HG02970 (cell line): ENCODE measurements around the gene ROM1.
"Not testable (repeated sequence)": the region's sequence is repeated elsewhere in the genome, so short reads cannot be mapped to it uniquely, and the experiment has no call there.

ENCODE experiments used
- ATAC-seq: cut with Tn5 transposase; IDR thresholded peaks from one replicate; pipeline ENCODE4 v1.9.1; 2021; ENCODE audit warnings: mild to moderate bottlenecking, moderate library complexity, moderate number of reproducible peaks; ENCODE audit not compliant: unreplicated experiment, low FRiP score

The ROM1 gene

DNA sequence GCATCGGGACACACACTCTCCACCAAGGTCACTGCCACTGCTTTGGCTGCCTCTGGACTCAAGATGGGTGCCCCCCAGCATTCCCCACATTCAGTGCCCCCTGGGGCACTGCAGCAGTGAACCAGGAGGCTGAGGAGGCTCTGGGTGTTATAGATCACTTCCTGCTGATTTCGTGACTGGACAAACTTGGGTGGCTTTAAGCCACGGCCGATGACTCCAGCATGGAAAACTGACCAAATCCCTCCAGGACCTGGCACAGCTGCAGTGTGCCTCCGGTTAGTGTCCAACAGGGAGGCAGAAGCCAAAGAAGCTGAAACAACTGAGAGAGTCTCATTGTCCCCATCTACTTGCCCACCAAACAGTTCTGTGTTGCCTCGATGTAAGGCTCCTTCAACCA is 34.5 kb downstream of the ROM1 start:
- no peak for ATAC-seq

DNA sequence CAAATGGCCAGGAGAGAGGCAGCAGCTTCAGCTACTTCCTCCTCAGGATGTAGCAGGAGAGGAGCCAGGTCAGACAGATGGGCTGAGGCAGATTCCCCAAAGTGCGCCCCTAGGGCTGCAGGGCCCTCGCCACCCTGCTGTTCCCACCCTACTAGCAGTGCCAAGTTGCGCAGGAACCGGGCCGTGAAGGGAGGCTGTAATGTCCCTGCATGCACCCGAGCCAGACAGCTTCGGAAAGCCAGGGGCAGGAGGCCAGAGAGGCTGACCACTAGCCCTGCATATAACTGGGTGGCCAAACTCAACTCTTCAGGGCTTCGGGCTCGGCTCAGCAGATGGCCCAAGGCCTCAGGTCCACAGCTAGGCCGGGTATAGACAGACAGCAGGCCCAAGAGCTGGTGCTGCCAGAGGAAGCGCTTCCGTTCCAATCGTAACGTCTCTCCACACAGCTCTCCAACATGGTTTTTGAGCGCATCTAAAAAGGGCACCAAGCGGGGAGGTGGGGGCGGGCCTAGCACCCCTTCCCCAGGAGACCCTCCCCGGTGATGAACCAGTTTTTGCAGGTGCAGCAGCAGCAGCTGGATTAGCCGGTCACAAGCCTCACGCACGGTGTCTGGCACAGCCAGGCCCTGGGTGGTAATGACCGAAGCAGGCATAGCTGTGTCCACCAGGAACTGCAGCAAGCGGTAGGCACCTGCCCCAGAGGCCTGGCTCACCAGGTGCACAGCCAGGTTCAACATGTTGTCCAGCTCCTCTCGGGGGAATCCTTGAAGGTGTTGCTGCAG is 35.3 kb downstream of the ROM1 start:
- no peak for ATAC-seq

- no peak for ATAC-seq
Measured at GRCh38 chr11:62648967-62649364, 35.9 kb downstream of the ROM1 start.

DNA sequence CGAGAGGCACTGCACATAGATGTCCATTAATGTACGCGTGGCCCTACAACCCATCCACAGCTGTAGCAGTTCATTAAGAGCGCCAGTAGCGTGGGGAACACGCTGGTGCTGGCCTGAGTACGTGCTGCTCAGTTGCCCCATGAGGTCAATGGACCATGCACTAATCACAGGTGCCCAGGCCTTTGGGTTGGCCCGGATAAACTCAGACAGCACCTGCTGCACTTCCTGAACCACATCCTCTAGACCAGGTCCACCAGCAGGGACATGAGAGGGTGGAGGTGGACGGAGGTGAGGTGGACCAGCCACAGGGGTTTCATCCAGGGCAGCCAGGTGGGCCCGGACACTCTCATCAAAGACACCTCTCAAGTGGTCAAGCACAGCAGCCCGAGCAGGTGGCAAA is 36.4 kb downstream of the ROM1 start:
- no peak for ATAC-seq

- not testable (repeated sequence) for ATAC-seq
Measured at GRCh38 chr11:62650283-62650682, 37.2 kb downstream of the ROM1 start.

DNA sequence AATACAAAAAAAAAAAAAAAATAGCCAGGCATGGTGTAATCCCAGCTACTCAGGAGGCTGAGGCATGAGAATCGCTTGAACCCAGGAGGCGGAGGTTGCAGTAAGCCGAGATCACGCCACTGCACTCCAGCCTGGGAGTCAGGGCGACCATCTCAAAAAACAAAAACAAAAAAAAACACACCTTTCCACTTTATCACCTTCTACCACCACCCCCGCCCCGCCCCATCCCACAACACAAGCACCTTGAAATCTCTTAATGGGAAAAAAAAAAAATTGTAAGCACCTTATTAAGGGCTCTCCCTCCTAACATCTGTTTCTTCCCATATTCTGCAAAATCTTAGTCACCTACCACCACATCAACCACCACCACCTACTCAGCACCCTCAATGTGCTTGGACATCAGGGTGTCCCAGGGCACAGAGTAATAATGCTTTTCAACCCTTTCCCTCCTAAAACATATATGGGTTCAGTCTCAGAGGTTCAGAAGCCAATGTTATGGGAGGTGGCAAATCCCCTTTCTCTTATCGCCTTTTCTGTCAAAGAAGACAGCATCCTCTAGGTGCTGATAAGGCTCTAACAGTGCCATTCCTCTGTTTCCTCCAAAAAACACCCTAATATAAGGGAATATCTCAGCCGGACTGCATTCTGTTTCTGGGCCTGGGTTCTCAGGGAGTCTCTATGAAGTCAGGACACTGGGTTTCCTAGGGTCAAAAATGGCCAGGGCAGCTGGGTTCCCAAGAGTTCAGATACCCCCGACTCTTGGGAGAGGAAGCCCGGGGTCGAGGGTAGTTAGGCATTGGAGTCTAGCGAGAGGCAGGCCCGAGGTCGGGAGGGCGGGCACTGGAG is 39.3 kb downstream of the ROM1 start:
- ATAC-seq = peak; percentile 8

GRCh38 chr11:62654297-62654696 is 41.2 kb downstream of the ROM1 start:
- no peak for ATAC-seq

DNA sequence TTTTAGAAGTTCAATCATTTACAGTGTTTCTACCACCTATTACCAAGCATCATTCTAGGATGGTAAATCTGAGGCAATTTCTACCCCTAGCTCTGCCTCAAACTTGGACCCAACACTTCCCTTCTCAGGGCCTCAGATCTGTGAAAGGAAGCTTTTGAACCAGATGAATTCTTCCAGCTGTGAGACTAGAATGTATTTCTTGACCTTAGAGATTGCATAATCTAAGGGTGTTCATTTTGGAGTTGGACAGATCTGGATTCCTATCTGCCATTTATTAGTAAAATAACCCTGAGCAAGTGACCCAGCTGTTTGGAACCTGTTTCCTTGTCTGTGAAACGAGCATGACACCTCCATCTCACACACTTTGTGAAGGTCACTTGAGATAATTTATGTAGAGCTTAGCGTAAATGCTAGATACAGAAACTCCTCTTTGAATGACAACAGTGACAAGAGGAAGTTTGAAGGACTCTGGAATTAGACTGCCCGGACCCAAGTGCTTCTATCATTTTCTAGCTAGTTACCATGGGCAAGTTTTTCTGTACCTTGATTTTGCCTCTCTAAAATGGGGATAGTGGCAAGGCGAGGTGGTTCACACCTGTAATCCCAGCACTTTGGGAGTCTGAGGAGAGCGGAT is 43.9 kb downstream of the ROM1 start:
- no peak for ATAC-seq

DNA sequence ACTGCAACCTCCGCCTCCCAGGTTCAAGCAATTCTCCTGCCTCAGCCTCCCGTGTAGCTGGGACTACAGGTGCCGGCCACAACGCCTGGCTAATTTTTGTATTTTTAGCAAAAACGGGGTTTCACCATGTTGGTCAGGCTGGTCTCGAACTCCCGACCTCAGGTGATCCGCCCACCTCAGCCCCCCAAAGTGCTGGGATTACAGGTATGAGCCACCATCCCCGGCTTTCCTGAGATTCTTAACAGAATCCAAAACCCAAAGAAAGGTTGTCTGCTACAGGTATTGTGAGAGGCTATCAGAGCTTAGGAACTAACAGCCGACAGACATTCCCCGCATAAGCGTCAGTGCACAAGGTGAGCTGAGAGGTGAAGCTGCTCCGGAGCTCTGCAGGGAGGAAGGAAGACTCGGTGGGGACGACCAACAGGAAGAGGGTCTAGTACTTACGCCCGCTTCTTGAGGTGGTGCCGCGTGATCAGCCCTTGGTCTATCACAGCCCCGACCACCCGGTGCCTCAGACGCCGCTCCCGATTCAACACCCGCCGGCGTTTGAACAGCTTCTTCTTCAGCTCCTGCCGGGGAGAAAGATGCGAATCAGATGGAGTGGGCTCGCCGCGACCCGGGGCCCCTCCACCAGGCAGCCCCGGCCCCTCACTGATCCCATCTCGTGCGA is 51.5 kb downstream of the ROM1 start:
- ATAC-seq = peak; percentile 20
